Activated T-helper 17 cell treated with anti-CD3 and anti-CD28 coated beads, Interleukin-2, amount 50 U/mL, for 72 hours (primary cell): Measurements from ENCODE around the gene HP. TPM values are rescaled to one million over a fixed set of nuclear protein-coding genes. Genes with fewer than 3 reads are reported as not detected.

ENCODE experiments used
- ATAC-seq: fragments of 150-1000 bp; cut with Tn5 transposase; replicated peaks from 2 replicates; pipeline ENCODE4 v1.10.0; 2021; ENCODE audit warnings: mild to moderate bottlenecking, moderate library complexity
- H3K27ac Mint-ChIP-seq: one replicate; pipeline ENCODE4 v1.8.0; 2022; ENCODE audit warnings: mixed read lengths
- H3K27me3 Mint-ChIP-seq: one replicate; pipeline ENCODE4 v1.8.0; 2022; ENCODE audit warnings: mixed read lengths
- H3K36me3 Mint-ChIP-seq: one replicate; pipeline ENCODE4 v1.8.0; 2022; ENCODE audit warnings: low read depth, mild to moderate bottlenecking, mixed read lengths
- H3K4me1 Mint-ChIP-seq: one replicate; pipeline ENCODE4 v1.8.0; 2022; ENCODE audit warnings: mixed read lengths
- H3K4me3 Mint-ChIP-seq: one replicate; pipeline ENCODE4 v1.8.0; 2022; ENCODE audit warnings: mild to moderate bottlenecking, mixed read lengths
- H3K9me3 Mint-ChIP-seq: one replicate; pipeline ENCODE4 v1.8.0; 2022; ENCODE audit warnings: mixed read lengths
- total RNA-seq, 2 donors: library from RNA; stranded (reverse); gene quantifications; one replicate each; pipeline ENCODE4 v1.2.3, GENCODE V29; 2022

Gene HP
- total RNA-seq, 2 donors from 2014 or later, result not detected

DNA sequence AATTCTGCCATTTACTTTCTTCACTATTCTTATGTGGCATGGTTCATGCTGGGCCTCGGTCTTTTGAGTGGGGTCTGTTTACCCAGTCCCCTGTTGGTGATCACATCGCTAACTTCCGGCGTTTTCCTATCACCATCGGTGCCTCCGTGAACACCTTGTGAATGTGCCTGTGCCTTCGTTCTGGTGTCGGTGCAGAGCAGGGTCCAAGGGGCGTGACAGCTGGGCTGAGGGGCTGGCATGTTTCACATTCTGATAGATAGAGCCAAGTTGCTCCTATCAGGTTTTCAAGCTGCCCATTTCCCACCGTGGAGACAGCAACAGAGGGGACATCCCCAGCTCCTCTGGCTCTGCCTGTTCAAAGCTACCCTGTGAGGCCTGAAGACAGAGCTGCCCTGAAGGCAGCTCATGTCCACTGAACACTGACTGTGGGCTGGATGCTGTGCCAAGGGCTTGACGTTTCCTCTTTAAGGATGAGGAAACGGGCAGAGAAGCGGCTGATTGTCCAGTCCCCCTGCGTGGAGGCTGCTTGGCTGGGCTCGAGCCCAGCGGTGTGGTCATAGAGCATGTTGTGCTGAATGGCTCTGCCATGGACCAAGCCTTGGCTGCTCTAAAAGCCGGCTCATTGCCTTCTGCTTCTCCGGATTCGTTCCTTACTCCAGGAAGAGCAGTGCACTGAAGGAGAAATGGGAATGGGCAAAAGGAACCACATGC, 28.7 kb upstream of the HP start:
- no peaks in the 10 kb centered on the region for H3K4me1 Mint-ChIP-seq
- no peak for ATAC-seq
- no peaks in the 10 kb centered on the region for H3K9me3 Mint-ChIP-seq
- no peaks in the 10 kb centered on the region for H3K27me3 Mint-ChIP-seq
- peaks cover 54% of the 10 kb centered on the region for H3K36me3 Mint-ChIP-seq
- H3K4me3 Mint-ChIP-seq, result no peak overlapping the region
- peak overlapping the region; percentile 1 for H3K27ac Mint-ChIP-seq

DNA sequence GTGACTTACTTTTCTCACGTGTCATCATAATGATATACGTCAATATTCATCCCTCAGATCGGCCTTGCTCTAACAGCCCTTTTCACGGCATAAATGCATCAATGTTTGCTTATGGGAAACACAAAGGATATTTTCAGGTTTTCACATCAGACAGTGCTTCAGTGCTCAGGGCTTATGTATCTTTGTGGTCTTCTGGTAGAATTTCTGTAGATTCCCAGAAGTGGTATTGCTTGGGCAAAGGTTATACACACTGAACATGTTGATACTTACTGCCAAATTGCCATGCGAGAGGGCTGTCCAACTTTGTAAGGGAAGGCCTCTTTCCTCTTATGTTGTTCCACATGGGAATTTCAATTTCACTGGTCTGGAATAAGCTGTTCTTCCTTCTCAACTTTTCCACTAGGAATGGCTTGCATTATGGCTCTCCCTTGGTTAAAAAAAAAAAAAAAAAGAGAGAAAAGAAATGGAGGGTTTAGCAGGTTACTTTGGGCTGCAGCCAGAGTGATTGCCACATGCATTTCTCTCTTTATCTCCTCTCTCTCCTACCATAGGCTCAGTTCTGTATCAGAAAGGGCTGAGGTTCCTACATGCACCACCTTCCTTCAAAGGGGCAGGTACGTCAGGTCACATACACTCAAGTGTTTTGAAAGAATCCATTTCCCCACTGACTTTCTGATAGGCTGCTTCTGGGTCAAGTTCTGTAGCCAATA, 26.5 kb upstream of the HP start:
- no peak overlapping the region for H3K4me3 Mint-ChIP-seq

DNA sequence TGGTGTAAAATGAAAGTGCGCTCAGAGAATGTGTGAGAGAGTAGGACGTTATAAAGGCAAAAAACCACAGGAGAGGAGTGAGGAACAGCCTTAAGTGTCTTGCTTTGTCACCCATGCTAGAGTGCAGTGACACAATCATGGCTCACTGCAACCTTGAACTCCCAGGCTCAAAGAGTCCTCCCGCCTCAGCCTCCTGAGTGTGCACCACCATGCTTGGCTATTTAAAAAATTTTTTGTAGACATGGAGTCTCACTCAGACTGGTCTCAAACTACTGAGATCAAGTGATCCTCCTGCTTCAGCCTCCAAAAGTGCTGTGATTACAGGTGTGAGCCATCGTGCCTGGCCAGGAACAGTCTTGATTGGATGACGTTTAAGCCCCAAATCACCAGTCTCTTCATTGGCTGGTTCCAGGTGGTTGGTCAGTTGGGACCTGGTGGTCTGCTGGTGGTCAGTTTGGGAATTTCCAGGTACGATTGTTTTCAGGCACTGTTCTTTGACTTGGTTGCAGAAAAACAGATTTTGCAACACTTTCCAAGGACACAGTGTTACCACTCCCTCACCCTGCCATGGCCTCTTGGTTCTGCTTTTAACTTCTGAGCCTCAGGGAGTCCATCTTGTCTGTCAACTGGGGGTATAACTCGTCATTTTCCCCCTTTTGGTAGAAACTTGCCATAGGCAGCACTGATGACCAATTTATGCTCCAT, 24.6 kb upstream of the HP start:
- Mint-ChIP-seq H3K4me1 (no peaks in the 10 kb centered on the region), H3K36me3 (peaks cover 14% of the 10 kb centered on the region), H3K9me3 (no peaks in the 10 kb centered on the region), H3K27me3 (no peaks in the 10 kb centered on the region), H3K27ac (no peak overlapping the region), H3K4me3 (no peak overlapping the region)
- no peak for ATAC-seq

More for the DNA sequence above, 26.5 kb upstream of the HP start:
- Mint-ChIP-seq H3K27ac (no peak overlapping the region), H3K9me3 (no peaks in the 10 kb centered on the region), H3K4me1 (no peaks in the 10 kb centered on the region), H3K27me3 (no peaks in the 10 kb centered on the region), H3K36me3 (peaks cover 33% of the 10 kb centered on the region)
- ATAC-seq, result no peak

DNA sequence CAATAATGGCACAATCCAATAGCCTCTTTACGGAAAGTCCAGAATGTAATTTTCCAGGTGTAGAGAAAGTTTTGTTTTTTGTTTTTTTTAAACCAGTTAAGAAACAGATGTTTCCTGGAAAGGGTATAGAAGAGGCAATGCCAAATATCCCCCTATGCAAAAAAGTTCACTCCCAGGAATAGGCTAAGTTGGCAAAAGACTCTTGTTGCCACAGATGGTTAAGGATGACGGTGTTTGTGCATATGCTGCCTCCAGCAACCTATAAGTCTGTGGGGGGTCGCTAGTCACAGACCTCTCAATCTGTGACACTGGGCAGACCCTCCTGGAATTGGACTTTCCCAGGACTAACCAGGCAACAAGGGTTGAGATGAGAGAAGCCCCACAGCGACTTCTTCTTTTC, 20.9 kb upstream of the HP start:
- Mint-ChIP-seq H3K4me3 (no peak overlapping the region), H3K27me3 (no peaks in the 10 kb centered on the region), H3K27ac (no peak overlapping the region), H3K4me1 (no peaks in the 10 kb centered on the region), H3K36me3 (no peaks in the 10 kb centered on the region), H3K9me3 (no peaks in the 10 kb centered on the region)
- no peak for ATAC-seq

DNA sequence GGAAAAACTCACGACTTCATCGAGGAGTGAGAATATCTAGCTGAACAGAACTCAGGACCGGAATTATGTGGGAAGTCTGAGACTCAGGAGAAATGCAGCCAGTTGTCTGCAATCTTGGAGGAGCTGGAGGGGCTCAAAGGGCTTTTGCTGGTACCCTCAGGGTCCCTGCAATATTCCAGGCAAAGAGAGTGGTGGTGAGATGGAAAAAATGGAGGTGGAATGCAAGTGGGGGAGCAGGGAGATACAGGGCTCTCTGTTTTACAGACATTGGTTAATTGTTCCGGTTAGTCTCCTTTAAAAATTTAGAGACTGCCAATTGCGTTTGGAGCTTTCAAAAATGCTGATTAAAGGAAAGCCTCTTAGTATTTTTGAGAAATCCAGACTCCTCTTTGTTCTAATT, 18.2 kb upstream of the HP start:
- Mint-ChIP-seq H3K27me3 (no peaks in the 10 kb centered on the region), H3K27ac (no peak overlapping the region), H3K9me3 (no peaks in the 10 kb centered on the region), H3K4me3 (no peak overlapping the region), H3K36me3 (no peaks in the 10 kb centered on the region), H3K4me1 (no peaks in the 10 kb centered on the region)
- no peak for ATAC-seq

DNA sequence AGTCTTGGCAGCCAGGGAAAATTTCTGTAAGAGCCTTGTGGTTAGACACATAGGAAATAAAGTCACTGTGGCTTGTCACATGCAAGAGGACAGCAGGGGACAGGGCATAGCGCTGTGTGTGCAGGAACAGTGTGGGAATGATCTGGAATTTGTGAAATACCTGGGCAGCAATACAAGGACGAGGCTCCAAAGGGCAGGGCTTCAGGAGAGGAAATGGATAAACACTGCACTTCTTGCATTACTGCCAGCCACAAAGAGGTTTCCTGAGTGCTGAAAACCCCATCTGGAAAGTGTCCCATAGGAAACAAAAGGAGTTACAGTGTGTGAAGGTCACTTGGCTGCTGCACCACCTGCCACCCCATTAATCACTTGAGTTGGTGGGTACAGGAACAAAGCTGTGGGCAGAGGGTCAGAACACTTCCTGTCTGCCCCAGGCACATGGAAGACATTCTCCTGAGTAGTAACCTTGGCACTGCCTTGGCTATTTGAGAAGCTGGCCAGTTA, 12.1 kb upstream of the HP start:
- no peak for ATAC-seq
- Mint-ChIP-seq H3K36me3 (peaks cover 10% of the 10 kb centered on the region), H3K27ac (no peak overlapping the region), H3K9me3 (no peaks in the 10 kb centered on the region), H3K4me1 (no peaks in the 10 kb centered on the region), H3K27me3 (no peaks in the 10 kb centered on the region), H3K4me3 (no peak overlapping the region)

DNA sequence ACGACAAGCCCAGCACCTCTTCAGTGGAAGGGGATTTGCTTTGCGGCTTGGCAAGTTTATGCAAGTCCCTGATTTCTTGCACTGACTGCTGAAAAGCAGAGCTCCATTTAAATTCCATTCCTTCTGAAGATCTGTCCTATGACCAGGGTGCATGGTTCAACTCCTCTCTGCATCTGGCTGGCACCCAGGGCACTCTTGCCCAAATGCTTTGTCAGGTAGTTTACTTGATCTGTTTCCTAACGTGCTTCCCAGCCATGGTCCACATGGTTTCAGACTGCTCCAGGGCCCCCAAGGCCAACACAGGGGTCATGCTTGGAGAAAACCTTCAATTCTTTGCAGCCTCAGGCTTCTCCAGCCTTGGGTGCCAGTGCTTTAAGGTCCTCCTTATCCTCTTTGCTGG, 11.2 kb upstream of the HP start:
- Mint-ChIP-seq H3K27me3 (no peaks in the 10 kb centered on the region), H3K9me3 (no peaks in the 10 kb centered on the region), H3K36me3 (peaks cover 10% of the 10 kb centered on the region), H3K4me3 (no peak overlapping the region), H3K4me1 (no peaks in the 10 kb centered on the region), H3K27ac (no peak overlapping the region)
- no peak for ATAC-seq

DNA sequence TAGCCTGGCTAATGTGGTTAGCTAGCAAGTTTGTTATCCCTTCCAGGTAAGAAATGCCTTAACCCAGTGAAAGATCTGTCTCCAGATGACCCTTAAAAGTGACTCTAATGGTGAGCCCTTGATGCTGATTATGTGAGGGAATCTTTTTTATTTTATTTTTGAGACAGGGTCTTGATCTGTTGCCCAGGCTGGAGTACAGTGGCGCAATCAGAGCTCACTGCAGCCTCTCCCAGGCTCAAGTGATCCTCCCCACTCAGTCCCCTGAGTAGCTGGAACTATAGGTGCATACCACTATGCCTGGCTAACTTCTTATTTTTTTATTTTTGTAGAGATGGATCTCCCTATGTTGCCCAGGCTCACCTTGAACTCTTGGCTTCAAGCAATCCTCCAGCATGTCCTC, 10.8 kb upstream of the HP start:
- Mint-ChIP-seq H3K27me3 (no peaks in the 10 kb centered on the region), H3K4me1 (no peaks in the 10 kb centered on the region), H3K27ac (no peak overlapping the region), H3K9me3 (no peaks in the 10 kb centered on the region), H3K4me3 (no peak overlapping the region), H3K36me3 (peaks cover 10% of the 10 kb centered on the region)
- no peak for ATAC-seq

DNA sequence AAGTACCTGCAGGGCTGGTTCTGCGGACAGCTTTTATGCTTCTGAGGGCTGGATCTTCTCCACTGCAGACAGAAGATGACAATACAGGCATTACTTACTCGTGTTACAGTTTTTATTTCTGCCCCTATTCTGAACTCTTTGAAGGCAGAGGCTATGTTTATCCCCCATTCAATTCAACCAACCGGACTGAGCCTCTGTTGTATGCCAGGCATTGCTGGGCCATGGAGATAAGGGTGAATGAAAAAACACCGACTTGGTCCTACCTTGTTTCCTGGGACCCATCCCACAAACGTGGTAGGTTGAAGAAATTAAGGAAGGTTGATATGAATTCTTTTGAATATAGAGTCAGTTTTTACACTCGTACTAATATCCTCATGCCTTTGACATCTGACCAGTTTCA, 10.0 kb upstream of the HP start:
- no peak overlapping the region for H3K4me3 Mint-ChIP-seq
- no peak overlapping the region for H3K27ac Mint-ChIP-seq
- peaks cover 6% of the 10 kb centered on the region for H3K9me3 Mint-ChIP-seq
- H3K36me3 Mint-ChIP-seq, result peaks cover 10% of the 10 kb centered on the region
- H3K4me1 Mint-ChIP-seq, result no peaks in the 10 kb centered on the region
- no peak for ATAC-seq
- no peaks in the 10 kb centered on the region for H3K27me3 Mint-ChIP-seq

DNA sequence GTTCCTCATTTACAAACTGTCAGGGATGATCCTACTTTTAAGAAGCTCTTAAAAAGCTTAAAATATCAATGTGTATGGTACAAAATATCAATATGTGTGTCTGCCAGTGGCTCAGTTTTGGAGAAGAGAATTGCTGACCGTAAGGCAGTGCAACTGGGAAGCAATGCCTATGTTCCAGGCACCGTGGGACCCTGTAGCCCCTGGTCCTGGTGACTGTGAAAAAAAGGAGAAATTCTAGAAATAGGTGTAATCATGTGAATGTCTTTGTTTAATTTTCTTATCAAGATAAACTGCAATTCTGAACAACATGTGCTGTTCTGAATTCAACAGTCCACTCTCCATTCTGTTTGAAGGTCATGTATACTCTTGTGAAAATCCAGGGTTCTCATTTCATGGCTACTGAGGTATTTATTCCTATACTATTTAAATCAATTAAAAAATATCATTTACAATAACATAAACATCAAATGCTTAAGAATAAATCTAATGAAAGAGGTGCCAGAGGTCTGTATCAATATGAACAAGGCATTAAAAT, 9.4 kb upstream of the HP start:
- Mint-ChIP-seq H3K9me3 (peaks cover 8% of the 10 kb centered on the region), H3K4me3 (no peak overlapping the region), H3K27ac (no peak overlapping the region), H3K36me3 (peaks cover 10% of the 10 kb centered on the region), H3K27me3 (no peaks in the 10 kb centered on the region), H3K4me1 (no peaks in the 10 kb centered on the region)
- ATAC-seq, result no peak

DNA sequence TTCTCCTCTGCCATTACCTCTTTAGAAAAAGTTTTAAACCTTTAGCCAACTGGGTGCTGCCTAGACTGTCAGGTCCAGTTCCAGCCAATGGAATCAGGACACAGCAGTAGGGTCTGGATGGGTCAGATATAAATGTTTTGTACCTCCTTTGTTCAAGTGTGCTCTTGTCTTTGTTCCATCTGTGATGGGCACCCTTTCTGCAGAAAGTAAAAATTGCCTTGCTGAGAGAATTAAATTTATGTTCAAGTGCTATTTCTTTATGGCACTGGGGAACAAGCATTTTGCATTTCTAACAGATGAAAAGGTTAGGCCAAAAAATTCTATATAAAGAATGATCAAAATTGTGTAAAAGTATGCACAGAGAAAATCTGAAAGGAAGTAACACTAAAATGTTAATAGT, 5.2 kb upstream of the HP start:
- H3K9me3 Mint-ChIP-seq, result peaks cover 11% of the 10 kb centered on the region
- no peak overlapping the region for H3K4me3 Mint-ChIP-seq
- ATAC-seq, result no peak
- no peaks in the 10 kb centered on the region for H3K36me3 Mint-ChIP-seq
- H3K27ac Mint-ChIP-seq, result no peak overlapping the region
- H3K27me3 Mint-ChIP-seq, result no peaks in the 10 kb centered on the region
- H3K4me1 Mint-ChIP-seq, result no peaks in the 10 kb centered on the region

DNA sequence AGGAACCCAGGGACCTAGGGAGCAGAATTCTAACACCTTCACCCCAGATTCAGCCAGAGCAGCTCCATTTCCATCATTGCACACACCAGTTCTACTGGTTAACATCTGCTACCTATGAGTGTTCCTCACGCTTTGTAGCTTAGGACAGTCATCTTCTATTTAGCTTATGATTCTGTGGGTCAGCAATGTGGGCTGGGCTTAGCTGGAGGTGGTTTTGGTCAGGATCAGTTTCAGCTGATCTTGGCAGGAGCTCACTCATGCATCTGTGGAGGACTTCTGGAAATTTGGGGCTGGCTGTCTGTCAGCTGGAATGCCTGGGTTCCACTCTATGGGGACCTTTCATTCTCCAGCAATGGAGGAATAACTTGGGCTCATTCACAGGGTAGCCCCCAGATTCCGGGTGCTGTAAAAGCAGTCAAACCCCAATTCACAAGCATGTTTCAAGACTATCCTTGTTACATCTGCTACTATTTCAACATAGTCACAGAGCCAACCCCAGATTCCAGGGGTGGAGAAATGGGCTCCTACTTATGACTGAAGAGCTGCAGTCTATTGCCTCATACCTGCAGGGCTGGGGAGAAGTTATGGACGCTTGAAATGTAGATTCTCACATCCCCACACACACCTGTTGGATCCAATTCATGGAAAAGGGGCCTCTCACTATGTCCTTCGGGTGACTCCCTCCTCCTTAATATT, 3.4 kb upstream of the HP start:
- Mint-ChIP-seq H3K36me3 (no peaks in the 10 kb centered on the region), H3K27ac (no peak overlapping the region), H3K9me3 (peaks cover 11% of the 10 kb centered on the region), H3K4me1 (no peaks in the 10 kb centered on the region), H3K4me3 (no peak overlapping the region), H3K27me3 (no peaks in the 10 kb centered on the region)
- ATAC-seq, result no peak

DNA sequence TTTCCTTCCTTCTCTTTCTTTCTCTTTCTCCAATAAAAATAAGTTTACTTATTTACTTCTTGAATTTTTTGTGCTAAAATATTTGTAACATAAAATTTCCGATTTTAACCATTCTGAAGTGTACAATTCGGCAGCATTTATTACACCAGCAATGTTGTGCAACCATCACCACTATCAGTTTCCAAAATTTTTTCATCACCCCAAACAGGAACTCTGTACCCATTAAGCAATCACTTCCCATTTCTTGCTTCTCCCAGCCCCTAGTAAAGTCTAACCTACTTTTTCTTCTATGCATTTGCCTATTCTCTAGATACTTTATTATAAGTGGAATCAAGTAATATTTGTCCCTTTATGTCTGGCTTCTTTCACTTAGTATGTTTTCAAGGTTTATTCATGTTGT, 2.5 kb upstream of the HP start:
- Mint-ChIP-seq H3K27ac (no peak overlapping the region), H3K4me1 (no peaks in the 10 kb centered on the region), H3K36me3 (no peaks in the 10 kb centered on the region), H3K4me3 (no peak overlapping the region), H3K27me3 (no peaks in the 10 kb centered on the region), H3K9me3 (peaks cover 11% of the 10 kb centered on the region)
- no peak for ATAC-seq

DNA sequence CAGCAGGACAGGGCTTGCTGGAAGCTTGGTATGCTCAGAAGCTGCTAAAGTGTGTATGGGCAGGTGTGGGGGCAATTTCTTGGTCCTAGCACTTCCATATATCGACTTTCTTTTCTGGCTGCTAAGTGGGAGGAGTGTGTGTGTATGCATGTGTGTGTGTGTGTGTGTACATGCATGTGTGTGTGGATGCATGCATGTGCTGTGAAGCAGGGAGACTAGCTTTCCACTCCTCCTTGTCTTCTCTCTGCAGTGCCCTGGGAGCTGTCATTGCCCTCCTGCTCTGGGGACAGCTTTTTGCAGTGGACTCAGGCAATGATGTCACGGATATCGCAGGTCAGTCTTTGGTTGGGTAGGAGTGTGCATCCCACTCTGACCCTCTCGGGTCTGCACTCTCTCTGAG, 1.6 kb downstream of the HP start:
- H3K27me3 Mint-ChIP-seq, result no peaks in the 10 kb centered on the region
- no peaks in the 10 kb centered on the region for H3K4me1 Mint-ChIP-seq
- no peak for ATAC-seq
- no peaks in the 10 kb centered on the region for H3K9me3 Mint-ChIP-seq
- no peak overlapping the region for H3K4me3 Mint-ChIP-seq
- H3K36me3 Mint-ChIP-seq, result no peaks in the 10 kb centered on the region
- H3K27ac Mint-ChIP-seq, result no peak overlapping the region
